GM20431 (cell line): ENCODE results near the gene FGF12.

ENCODE experiments used
- in situ Hi-C: fragments of 300-500 bp; cut with MseI, MboI; formaldehyde crosslinking; loops from one replicate; pipeline ENCODE4 v1.15.0; 2020; ENCODE audit warnings: low sequenced_read_pairs; ENCODE audit not compliant: unreplicated experiment

FGF12 gene

GRCh38 chr3:192169332-192169915 is 557.9 kb downstream of the FGF12 start:
- in situ Hi-C loops, result no loop called here

GRCh38 chr3:192168202-192168601 is 559.1 kb downstream of the FGF12 start:
- in situ Hi-C loops, result no loop called here

- in situ Hi-C loops, result no loop called here
Observed at GRCh38 chr3:192165552-192165951, 561.8 kb downstream of the FGF12 start.

- in situ Hi-C loops, result no loop called here
Observed at GRCh38 chr3:192161661-192162060, 565.7 kb downstream of the FGF12 start.

- in situ Hi-C loops, result no loop called here
Observed at GRCh38 chr3:192156382-192156781, 571.0 kb downstream of the FGF12 start.

GRCh38 chr3:192155194-192155593 is 572.1 kb downstream of the FGF12 start:
- in situ Hi-C loops, result no loop called here

- in situ Hi-C loops, result no loop called here
Observed at GRCh38 chr3:192133271-192133670, 594.1 kb downstream of the FGF12 start.

GRCh38 chr3:192130534-192131132 is 596.7 kb downstream of the FGF12 start:
- in situ Hi-C loops, result no loop called here

GRCh38 chr3:192129586-192129985 is 597.8 kb downstream of the FGF12 start:
- in situ Hi-C loops, result no loop called here

- in situ Hi-C loops, result no loop called here
Observed at GRCh38 chr3:192128922-192129321, 598.4 kb downstream of the FGF12 start.

- in situ Hi-C loops, result no loop called here
Observed at GRCh38 chr3:192128060-192128459, 599.3 kb downstream of the FGF12 start.

GRCh38 chr3:192122832-192123594 is 604.3 kb downstream of the FGF12 start:
- in situ Hi-C loops, result no loop called here

- in situ Hi-C loops, result no loop called here
Observed at GRCh38 chr3:192121923-192122322, 605.4 kb downstream of the FGF12 start.

- in situ Hi-C loops, result no loop called here
Observed at GRCh38 chr3:192108820-192109219, 618.5 kb downstream of the FGF12 start.

- in situ Hi-C loops, result no loop called here
Observed at GRCh38 chr3:192106543-192106942, 620.8 kb downstream of the FGF12 start.

GRCh38 chr3:192092388-192093005 is 634.8 kb downstream of the FGF12 start:
- in situ Hi-C loops, result no loop called here

- in situ Hi-C loops, result no loop called here
Observed at GRCh38 chr3:192091831-192092230, 635.5 kb downstream of the FGF12 start.

GRCh38 chr3:192090586-192090985 is 636.8 kb downstream of the FGF12 start:
- in situ Hi-C loops, result no loop called here
